ENCODE data around the gene TIMM22.

DNA sequence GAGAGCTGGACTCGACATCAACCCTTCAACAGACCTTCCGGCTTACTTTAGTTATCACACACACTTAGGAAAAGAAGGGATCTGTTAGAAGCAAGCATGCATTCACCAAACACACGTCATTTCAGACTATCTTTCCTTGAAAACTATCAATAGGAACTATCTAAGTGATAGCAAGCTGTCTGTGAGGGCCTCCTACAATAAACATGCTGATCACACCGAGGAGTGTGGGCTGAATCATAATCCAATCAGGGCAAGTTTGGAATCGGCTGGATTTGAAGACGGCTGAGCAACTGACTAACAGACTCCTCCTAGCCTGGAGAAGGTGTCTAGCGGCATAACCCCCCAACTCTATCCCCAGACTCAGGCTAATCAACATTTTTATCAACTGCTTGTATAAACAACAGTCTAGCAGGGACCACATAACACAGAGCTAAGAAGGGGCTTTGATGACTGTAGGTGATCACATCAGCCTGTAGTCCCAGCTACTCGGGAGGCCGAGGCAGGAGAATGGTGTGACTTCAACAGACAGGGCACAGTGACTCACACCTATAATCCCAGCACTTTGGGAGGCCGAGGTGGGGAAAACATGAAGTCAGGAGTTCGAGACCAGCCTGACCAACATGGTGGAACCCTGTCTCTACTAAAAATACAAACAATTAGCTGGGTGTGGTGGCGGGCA lies 31.5 kb upstream of the TIMM22 start:
- no peak for TF ChIP-seq EZH2phosphoT487 (IDR thresholded peaks at IDR 0.05; ENCODE audit: borderline replicate concordance, low read length)
- TF ChIP-seq, protein P1, sequence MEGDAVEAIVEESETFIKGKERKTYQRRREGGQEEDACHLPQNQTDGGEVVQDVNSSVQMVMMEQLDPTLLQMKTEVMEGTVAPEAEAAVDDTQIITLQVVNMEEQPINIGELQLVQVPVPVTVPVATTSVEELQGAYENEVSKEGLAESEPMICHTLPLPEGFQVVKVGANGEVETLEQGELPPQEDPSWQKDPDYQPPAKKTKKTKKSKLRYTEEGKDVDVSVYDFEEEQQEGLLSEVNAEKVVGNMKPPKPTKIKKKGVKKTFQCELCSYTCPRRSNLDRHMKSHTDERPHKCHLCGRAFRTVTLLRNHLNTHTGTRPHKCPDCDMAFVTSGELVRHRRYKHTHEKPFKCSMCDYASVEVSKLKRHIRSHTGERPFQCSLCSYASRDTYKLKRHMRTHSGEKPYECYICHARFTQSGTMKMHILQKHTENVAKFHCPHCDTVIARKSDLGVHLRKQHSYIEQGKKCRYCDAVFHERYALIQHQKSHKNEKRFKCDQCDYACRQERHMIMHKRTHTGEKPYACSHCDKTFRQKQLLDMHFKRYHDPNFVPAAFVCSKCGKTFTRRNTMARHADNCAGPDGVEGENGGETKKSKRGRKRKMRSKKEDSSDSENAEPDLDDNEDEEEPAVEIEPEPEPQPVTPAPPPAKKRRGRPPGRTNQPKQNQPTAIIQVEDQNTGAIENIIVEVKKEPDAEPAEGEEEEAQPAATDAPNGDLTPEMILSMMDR (conservative IDR thresholded peaks at IDR 0.05; ENCODE audit: low read depth, low read length), result no peak
